Endometrial microvascular endothelial cells (primary cell): Measurements from ENCODE around the gene PAPPA. TPM values are rescaled to one million over a fixed set of nuclear protein-coding genes. Genes with fewer than 3 reads are reported as not detected.

Experiments used
- in situ Hi-C: cut with HindIII; loops from 2 replicates; pipeline ENCODE4 v1.10.0; 2017; ENCODE audit warnings: low sequenced_read_pairs, low pct_unique_long_range_greater_than_20kb; ENCODE audit errors: inconsistent ontology term
- total RNA-seq: library from RNA; depleted of rRNA; stranded (reverse); fragments of >200 nt; gene quantifications from one replicate; pipeline ENCODE4 v1.2.3, GENCODE V29; 2015; ENCODE audit errors: inconsistent ontology term

PAPPA gene
- total RNA-seq, 1 donor from 2014 or later, result 0.65 TPM

GRCh38 chr9:116358251-116358650, 204.7 kb downstream of the PAPPA start:
- in situ Hi-C loops, result no loop called here

GRCh38 chr9:116360016-116360415, 206.4 kb downstream of the PAPPA start:
- in situ Hi-C loops, result no loop called here

GRCh38 chr9:116360989-116361388, 207.4 kb downstream of the PAPPA start:
- in situ Hi-C loops, result no loop called here

- in situ Hi-C loops, result no loop called here
These were observed 208.0 kb downstream of the PAPPA start for GRCh38 chr9:116361547-116361946.

- in situ Hi-C loops, result no loop called here
These were observed 208.9 kb downstream of the PAPPA start for GRCh38 chr9:116362493-116362892.

GRCh38 chr9:116365056-116365471, 211.5 kb downstream of the PAPPA start:
- in situ Hi-C loops, result no loop called here

GRCh38 chr9:116366241-116366640, 212.7 kb downstream of the PAPPA start:
- in situ Hi-C loops, result no loop called here

- in situ Hi-C loops, result no loop called here
These were observed 215.1 kb downstream of the PAPPA start for GRCh38 chr9:116368680-116369079.

- in situ Hi-C loops, result no loop called here
These were observed 216.1 kb downstream of the PAPPA start for GRCh38 chr9:116369706-116370105.

- in situ Hi-C loops, result no loop called here
These were observed 217.0 kb downstream of the PAPPA start for GRCh38 chr9:116370556-116370955.

- in situ Hi-C loops, result no loop called here
These were observed 218.6 kb downstream of the PAPPA start for GRCh38 chr9:116372081-116372673.

GRCh38 chr9:116372786-116373185, 219.2 kb downstream of the PAPPA start:
- in situ Hi-C loops, result no loop called here

GRCh38 chr9:116377179-116377798, 223.7 kb downstream of the PAPPA start:
- in situ Hi-C loops, result no loop called here

- in situ Hi-C loops, result no loop called here
These were observed 225.3 kb downstream of the PAPPA start for GRCh38 chr9:116378873-116379272.

- in situ Hi-C loops, result no loop called here
These were observed 226.2 kb downstream of the PAPPA start for GRCh38 chr9:116379821-116380220.

- in situ Hi-C loops, result no loop called here
These were observed 227.0 kb downstream of the PAPPA start for GRCh38 chr9:116380496-116380995.

GRCh38 chr9:116381350-116381749, 227.8 kb downstream of the PAPPA start:
- in situ Hi-C loops, result no loop called here

- in situ Hi-C loops, result no loop called here
These were observed 228.5 kb downstream of the PAPPA start for GRCh38 chr9:116382053-116382452.

- in situ Hi-C loops, result no loop called here
These were observed 229.5 kb downstream of the PAPPA start for GRCh38 chr9:116383133-116383532.

- in situ Hi-C loops, result no loop called here
These were observed 230.3 kb downstream of the PAPPA start for GRCh38 chr9:116383936-116384335.
